Stimulated activated CD8-positive, alpha-beta memory T cell treated with anti-CD3 and anti-CD28 coated beads, Interleukin-12 subunit alpha, Interleukin-12 subunit beta, amount 100 ng/mL, for 4 hours (primary cell): Measurements from ENCODE around the gene SIX2.
"Not testable (repeated sequence)": the region's sequence is repeated elsewhere in the genome, so short reads cannot be mapped to it uniquely, and the experiment has no call there.

Experiments
- DNase-seq: peaks from one replicate; pipeline ENCODE4 v3.0.0-alpha.2; 2020; ENCODE audit warnings: low read depth

The SIX2 gene

DNA sequence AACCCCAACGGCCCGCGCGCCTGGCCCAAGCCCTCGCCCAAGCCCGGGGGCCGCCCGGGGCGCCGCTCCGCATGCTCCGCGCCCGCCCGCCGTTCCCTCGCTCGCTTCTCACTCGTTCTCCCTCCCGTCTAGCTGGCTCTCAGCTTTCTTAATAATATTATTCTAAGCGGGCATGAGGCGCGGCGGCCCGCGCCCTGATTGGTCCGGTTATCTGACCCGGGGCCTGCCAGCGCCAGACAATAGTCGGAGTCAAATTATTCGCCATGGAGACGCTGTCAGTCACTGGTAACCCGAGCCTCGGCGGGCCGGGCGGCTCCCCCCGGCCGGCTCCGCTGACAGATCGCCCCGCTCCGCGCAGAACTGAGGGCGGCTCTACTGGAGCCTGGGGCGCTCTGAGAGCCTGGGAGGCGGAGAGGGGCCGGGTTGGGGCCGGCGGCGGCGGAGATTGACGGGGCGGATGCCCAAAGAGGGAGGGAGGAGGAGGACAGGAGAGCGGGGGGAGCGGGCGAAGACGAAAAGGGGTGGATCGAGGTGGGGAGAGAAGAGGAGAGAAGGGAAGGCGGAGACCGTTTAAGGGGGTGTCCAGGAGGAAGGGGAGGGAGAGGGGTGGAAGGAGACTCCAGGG, at the start of gene SIX2:
Gene SIX2 (minus strand): TSS at position 150 of the 625 bp plus-strand sequence. CDS start 342 bp downstream, outside the sequence.
- DNase-seq: no peak

DNA sequence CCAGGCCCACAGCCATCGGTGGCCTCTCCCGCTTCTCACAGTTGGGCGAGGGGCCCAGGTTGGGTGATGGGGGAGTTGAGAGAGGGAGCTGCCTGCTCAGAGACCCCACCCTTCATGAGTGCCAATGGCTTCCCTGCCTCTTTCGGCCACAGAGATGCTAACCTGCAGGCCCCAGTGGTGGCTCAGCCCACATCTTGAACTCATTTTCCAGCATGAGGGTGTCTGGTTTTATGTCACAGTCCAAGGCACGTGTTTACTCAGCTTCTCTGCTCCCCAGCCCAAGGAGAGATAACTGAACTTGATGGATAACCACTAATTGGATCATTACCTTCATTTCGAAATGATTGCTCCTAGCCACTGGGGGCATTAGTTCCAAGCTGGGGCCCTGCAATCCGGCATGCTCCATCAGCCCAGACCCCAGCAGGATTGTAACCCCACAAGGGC, 45.9 kb upstream of the SIX2 start:
- no peak for DNase-seq

DNA sequence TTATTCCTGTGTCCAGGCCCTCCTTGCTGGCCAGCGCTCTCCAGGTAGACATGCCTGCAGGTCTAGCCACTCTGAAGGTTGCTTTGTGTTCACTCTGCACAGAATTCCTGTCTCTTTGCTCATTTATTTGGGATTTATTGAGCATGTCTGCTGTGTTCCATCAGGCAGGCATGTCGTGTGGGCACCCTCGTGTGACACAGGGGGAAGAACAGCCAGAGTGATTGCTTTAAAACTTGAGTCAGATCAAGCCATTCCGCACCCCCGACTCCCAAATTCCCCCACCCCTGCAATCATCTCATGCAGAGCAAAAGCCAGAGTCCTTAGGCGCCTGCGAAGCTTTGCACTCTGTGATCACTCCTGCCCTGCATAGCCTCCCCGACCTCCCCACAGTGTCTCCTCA, 44.7 kb upstream of the SIX2 start:
- no peak for DNase-seq

DNA sequence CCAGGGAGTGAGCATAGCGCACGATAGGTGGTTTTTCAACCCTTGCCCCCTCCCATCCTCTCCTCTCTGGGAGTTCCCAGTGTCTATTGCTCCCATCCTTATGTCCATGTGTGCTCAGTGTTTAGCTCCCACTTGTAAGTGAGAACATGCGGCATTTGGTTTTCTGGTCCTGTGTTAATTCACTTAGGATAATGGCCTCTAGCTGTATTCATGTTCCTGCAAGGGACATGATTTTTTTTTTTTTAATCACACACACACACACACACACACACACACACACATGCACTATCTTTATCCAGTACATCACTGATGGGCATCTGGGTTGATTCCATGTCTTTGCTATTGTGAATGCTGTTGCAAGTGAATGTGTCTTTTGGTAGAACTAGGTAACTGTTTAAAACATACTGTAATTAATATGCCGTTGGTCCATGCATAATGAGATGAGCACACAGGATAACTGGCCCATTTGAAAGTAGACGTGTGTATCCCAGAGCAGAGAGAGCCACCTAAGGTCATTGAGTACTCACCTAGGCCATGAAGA, 43.2 kb upstream of the SIX2 start:
- DNase-seq: no peak

DNA sequence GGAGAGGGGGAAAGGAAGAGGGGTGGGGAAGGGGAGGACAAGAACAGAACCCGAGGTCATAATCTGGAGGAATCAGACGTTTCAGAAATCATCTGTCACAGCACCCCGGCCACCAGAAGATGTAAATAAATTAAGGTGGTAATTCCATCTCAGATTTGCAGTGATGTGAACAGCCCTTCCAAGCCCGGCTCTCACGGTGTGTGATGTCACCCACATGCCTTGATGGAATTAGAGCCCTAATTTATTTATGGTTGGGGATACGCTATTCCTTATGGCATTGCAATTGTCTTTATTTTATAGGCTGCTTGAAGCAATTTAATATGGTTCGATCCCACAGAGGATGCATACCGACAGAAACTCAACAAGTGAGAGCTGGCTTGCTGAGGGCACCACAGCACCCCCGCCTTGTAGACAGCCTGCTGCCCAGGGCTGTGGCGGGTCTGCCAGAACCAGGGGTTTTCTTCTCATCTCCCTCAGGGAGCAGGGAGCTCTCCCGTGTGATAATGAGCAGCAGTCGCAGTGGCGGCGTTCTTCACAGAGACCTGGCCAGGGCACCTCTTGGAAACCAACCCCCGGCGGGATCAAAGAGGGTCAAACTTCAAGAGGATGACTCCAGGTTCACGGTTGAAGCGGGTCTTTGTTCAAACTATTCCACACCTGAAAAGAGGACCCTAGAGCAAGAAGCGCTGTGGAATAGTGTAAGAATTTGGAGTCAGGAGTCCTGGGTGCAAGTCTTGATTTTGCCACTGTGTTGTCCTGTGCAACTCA, 40.5 kb upstream of the SIX2 start:
- no peak for DNase-seq

DNA sequence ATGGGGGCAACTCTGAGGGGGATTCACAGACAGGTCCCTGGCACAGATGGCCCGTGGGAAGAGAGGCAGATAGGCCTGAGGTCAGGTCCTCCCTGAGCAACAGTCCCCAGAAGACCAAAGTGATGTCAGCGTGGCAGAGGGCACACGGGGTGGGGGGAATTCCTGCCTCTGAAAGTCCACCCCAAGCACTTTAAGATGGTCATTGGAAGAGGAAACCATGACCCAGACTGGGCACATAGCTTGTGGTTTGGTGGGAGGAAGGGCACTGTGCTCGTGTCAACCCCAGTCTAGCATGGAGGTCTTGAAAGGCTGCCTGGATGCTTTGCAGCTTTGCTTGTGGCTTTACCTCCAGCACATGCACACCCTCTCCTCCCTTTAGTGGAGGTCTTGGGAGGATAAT, 38.0 kb upstream of the SIX2 start:
- DNase-seq: no peak

DNA sequence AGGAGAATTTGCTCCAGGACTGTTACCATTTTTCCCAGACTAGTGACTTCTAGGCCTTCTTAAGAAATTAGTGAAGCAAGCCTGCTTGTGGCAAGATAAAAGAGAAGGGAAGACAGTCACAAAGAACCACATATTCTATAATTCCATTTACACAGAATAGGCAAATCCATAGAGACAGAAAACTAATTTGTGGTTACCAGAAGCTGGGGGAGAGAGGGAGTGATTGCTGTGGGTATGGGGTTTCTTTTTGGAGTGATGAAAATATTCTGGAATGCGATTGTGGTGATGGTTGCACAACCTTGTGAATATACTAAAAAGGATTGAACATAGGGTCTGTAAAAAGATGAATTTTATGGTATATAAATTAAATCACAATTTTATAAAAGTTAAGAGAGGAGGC, 37.5 kb upstream of the SIX2 start:
- DNase-seq: no peak

DNA sequence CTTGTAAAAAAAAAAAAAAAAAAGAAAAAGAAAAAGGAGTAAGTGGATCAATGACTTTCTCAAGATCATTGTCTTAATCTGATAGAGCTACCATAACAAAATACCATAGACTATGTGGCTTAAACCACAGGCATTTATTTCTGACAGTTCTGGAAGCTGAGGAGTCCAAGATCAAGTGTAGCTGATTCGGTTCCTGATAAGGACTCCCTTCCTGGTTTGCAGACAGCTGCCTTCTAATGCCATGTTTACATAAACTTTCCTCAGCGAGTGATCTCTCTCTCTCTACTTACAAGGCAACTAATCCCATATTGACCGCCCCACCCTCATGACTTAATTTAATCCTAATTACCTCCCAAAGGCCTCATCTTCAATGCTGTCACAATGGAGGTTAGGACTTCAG, 36.5 kb upstream of the SIX2 start:
- DNase-seq: no peak

DNA sequence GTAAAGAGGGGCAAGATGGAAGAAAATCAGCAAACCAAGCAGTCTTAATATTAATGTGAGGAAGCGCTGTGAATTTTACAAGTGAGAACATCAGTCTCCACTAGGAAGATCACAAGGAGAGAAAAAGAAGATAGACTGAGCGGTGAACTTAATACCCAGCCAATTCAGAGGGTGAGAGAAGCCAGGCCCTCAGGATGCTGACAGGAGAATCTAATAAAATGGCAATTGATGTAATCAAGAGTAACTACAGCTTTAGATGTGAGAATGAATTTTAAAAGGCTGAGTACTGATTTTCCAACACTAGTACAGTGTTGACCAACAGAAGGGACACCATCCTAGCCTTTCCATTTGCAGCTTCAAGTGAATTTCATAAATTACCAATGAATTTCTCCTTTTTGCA, 35.7 kb upstream of the SIX2 start:
- no peak for DNase-seq

DNA sequence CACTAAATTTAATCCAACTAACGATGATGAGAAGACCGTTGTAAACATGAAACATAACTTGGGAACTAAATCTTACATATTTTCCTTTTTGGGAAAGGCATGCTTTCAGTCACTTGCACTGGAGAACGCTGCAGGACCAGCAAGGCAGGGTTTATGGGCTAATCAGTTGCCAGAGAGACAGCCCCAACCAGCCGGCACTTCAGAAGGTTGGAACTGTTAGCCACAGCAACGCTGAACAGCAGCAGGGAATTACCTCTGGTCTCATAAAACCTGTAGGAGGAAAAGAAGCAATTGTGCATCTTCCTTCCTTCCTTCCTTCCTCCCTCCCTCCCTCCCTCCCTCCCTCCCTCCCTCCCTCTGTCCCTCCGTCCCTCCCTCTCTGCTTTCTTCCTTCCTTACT, 33.9 kb upstream of the SIX2 start:
- no peak for DNase-seq

DNA sequence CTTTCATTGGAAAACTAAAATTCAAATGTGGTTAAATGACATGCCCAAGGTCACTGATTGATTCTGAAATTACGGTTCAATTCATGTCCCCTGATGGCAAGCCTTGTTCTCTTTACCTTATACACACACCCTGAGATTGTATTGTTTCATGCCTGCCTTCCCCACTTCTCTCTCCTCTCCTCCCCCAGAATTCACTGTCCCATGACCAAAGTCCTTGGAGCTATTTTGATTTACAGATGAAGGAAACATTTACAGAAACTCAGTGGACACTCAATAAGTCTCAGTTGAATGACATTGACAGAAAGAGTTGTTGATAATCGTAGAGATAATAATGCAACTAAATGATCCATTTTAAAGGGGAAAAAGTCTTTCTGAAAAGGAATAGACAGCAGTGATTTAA, 33.1 kb upstream of the SIX2 start:
- no peak for DNase-seq

DNA sequence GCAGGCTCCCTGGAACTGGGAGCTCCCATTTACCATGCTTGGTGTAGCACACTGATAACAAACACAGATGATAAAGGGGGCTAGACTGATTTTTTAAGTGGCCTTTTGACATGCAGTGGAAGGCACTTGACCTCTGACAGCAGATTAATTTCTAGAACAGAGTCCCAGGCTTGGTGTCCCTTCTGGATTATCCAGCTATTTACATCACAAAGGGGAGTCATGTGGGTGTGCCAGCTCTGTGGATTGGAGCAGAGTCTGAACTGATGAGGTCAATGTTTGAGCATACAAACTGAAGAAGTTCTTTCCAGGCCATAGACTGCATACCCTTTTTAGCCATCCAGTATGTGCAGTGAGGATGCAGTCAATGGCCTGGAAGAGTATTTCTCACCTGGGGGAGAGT, 31.5 kb upstream of the SIX2 start:
- DNase-seq: no peak

DNA sequence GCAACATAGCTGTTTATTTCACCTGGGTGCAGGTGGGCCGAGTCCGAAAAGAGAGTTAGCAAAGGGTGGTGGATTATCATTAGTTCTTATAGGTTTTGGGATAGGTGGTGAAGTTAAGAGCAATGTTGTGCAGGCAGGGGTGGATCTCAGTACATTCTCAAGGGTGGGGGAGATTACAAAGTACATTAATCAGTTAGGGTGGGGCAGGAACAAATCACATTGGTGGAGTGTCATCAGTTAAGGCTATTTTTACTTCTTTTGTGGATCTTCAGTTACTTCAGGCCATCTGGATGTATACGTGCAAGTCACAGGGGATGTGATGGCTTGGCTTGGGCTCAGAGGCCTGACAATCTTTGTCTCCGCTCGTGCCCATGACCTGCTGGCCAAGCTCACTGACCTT, 30.6 kb upstream of the SIX2 start:
- DNase-seq: not testable (repeated sequence)

DNA sequence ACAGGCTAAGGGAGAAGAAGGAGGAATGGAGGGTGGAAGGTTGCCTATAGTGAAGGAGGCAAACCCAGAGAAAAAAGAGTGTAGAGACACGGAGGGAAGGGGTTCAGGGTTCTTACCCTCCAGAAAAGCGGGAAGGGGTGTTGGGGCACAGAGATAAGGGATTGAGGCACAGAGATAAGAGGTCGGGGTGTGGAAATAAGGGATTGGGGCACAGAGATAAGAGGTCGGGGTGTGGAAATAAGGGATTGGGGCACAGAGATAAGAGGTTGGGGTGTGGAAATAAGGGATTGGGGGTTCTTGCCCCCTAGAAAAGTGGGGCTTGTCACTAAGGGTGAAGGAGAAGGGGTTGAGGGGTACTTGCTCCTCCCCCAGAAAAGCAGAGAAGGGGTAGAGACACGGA, 29.6 kb upstream of the SIX2 start:
- not testable (repeated sequence) for DNase-seq

DNA sequence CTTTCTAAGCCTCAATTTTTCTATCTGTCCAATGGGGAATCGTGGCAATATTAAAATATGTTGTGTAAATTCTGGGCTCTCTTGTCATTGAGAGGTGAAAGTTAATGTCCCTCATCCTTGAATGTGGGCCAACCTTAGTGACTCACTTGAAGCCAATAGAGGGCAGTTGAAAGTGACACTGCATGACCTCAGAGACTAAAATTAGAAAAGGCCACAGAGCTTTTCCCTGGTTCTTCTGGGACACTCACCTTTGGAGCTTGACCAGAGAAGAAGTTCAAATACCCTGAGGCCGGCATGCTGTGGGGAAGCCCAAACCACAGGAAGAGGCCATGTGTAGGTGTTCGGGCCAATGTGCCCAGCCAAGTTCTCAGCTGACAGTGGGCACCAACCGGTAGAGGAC, 24.1 kb upstream of the SIX2 start:
- DNase-seq: no peak

DNA sequence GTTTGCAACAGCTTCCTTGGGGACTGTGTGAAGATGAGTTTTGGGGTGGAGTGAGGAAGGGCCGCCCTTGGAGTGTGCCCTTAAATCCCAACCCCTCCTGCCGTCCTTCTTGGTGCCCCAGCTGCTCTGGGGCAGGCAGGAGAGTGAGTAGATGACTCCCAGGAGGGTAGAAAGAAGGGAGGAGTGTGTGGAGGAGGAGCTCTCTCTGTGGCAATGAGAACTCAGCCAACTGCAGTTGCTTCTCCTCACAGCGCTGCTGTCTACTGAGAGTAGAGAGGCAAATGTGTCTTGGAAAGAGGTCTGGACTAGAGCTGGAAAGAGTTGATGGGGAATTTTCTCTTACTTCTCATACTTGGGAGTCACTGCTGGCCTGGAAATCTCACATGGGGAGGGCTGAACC, 21.8 kb upstream of the SIX2 start:
- DNase-seq: no peak

DNA sequence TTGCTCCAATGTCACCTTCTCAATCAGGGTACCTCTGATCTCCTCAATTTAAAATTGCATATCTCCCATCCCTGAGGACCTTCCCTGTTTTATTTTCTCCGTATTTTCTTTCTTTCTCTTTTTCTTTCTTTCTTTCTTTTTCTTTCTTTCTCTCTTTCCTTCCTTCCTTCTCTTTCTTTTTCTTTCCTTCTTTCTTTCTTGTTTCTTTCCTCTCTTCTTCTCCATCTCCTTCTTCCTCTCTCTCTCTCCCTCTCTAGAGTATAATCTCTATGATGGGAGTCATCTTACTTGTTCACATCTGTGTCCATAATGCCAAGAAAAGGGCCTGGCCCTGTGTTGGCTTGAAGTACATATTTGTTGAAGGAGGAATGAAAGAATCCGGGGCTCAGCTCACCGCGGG, 21.3 kb upstream of the SIX2 start:
- DNase-seq: no peak

DNA sequence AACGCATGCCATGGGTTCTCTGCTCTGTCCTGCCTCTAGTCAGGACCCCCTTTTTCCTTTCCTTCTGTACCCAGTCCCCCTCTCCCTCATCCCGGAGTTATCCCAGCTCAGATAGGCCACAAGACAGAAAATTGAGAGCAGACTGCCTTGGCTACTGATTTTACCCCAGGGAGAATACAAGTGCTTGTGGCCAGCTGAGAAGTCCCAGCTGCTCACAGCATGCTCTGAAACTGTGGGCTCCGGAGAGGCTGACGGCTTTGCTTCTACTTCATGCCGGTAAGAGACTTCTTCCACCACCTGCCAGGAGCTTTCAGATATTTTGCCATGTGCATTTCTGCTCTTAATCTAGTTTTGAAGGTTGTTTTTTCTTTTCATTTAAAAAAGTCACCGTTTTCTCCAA, 20.0 kb upstream of the SIX2 start:
- no peak for DNase-seq

DNA sequence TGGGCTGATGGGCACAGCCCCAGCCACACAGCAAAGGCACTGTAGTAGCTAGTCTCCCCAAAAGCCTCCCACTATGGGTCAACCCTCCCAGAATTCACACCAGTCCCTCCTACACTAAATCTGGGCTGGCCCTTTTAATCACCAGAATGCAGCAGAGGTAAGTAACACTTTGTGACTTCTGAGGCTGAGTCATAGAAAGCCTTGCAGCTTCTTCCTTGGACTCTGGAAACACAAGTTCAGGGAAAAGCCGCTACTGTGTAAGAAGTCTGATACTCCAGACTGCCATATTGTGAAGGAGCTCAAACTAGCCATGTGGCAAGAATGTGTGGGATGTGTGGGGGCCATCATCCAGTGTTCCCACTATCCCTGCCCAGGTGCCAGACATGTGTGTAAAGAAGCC, 19.0 kb upstream of the SIX2 start:
- DNase-seq: no peak

DNA sequence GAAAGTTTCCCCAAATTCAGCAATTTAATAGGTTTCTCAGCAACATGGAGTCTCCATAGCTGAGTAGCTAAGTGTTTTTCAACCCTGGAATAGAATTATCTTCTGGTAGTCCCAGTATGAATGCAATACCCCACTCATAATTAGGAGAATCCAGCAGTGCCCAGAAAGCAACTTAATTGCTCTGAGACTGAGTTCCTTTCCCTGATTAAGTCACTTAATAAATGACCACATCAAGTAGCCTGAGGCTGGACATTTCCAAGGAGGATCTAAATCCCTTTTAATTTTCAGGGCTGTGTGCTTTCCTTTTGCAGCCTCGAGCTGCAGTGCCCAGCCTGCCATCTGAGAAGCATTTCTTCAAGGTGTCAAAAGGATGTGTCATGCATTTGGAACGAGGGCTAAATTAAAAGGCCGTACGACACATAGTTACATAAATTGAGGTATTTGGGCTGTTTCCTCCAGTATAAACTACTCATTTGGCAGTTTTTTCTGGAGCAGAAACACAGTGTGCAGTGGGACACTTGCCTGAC, 17.7 kb upstream of the SIX2 start:
- DNase-seq: no peak

DNA sequence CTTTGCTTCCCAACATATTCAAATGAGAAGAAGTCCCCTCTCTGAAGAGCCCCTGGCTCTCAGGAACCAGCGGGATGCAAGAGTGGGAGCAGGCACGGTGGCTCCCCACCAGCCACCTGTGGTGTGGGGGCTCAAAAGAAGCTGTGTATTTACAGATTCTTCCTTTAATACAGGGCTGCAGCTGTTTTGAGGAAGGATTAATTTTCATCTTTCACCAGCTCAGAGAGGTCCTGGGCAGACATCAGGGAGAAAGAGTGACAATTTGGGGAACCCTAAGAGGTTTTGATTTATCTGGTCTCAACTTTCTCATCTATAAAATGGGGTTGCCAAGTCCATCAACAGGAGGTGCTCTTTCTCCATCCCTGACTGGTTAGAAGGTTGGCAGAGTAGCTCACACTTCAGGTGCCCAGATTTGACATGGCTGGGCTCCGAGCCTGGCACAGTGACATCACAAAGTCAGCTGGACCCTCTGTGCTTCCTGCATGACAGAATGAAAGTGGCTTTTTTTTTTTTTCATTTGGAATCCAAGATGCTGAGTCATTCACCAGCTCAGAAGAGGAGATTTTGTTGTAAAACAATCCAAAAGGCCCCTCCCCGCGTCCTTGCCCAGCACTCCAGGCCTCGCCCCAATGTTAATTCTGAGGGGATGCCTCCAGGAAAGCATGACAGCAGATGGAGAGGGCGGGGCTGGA, 15.5 kb upstream of the SIX2 start:
- DNase-seq: no peak

DNA sequence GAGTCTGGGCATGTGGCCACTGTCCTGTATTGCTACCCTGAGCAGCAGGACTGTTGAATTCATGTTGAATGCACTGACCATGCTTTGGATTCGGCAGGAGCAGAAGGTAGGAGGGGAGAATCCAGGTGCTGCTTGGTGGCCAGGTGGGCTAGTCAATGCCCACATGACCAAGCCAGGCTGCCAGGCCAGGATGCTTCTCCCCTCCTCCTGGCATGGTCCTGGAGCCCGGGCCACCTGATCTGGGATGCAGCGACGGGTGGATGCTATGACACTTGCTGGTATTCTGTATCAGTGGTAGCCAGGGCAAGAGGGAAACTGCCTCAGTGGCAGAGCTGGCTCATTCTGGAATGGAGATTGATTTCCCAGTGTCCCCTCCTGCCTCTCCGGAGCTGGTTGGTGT, 14.8 kb upstream of the SIX2 start:
- DNase-seq: no peak

DNA sequence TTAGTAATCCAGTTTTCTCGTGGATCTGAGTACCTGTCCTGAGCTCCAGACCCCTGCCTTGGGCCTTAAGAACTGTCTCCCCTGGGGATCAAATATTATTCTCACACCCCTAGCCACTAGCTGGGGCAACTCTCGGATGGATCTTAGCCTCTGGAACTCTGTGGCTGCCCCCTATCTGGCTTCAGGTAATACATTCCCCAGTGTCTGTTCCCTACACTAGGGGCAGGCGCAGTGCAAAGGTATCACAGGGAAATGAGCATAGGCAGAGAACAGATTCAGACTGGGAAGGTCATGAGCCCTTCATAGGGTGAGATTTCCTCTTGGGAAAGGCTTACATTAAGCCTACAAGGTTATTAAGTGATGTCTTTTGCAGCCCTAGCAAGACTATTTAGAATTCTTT, 11.2 kb upstream of the SIX2 start:
- DNase-seq: no peak
